HG02943 (cell line): ENCODE results near the gene DENND5B.
"Not testable (repeated sequence)": the region's sequence is repeated elsewhere in the genome, so short reads cannot be mapped to it uniquely, and the experiment has no call there.

Source experiments
- ATAC-seq: cut with Tn5 transposase; IDR thresholded peaks from one replicate; pipeline ENCODE4 v1.9.1; 2021; ENCODE audit warnings: mild to moderate bottlenecking, low read depth, moderate library complexity; ENCODE audit not compliant: unreplicated experiment

DENND5B gene

DNA sequence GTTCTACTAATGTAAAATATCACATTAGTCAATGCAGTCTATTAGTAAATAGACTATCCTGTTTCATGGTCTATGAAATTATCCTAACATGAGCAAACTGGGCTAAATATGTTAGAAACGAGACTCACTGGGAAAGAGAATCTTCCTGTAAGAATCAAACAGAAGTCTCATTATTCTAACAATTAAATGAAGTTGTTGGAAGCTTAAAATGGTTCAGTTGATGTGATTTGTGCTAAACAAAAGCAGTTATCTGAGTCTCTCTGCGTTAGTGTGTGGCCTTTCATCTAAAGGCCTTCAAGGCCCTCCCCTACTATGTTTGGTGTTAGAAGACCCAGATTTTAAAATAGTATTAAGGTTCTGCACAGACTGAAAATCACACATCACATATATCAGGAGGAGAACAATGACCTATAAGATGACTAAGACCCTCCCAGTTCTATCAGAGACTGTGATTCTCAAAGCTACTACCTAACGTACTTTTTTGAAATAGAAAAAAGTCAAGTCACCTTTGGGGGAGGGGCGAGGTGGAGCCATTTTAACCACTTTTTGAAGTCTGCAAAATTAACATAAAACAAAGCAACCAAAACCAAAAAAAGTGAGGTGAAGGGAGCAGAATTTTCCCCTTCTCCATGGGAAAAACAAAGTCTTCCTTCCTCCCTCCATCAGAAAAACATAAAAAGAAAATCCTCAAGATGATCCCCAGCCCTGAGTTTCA is 82.3 kb downstream of the DENND5B start:
- ATAC-seq: no peak

- ATAC-seq: no peak
Measured at GRCh38 chr12:31507966-31508365, 83.0 kb downstream of the DENND5B start.

GRCh38 chr12:31506515-31507306 is 84.2 kb downstream of the DENND5B start:
- ATAC-seq: no peak

DNA sequence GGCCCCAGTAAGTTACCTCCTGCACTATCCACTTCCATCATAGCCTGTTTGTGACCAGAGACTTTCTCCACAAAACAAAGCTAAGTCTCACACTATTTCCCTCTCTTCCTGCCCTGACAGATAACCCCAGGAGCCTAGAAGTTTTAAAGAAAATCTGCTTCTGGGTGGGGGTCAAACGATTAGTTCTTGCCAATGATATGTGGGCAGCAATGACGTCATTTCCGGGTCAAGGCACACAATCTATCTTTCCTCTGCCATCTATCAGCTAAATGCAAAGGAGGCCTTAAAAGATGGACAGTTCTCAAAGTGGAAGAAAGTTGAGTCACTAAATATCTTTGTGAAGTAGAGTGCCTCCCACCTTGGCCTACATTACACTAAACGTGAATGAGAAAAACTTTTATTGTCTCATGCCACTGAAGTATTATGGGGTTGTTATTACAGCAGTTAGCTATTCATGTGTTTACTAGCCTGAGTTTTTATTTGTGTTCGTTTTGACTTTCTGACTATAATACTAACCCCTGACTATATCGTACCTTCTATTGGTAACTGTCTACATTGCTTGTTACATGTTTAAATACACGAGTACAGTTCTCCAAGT is 86.2 kb downstream of the DENND5B start:
- ATAC-seq: no peak

- not testable (repeated sequence) for ATAC-seq
Measured at GRCh38 chr12:31501014-31501413, 89.9 kb downstream of the DENND5B start.

DNA sequence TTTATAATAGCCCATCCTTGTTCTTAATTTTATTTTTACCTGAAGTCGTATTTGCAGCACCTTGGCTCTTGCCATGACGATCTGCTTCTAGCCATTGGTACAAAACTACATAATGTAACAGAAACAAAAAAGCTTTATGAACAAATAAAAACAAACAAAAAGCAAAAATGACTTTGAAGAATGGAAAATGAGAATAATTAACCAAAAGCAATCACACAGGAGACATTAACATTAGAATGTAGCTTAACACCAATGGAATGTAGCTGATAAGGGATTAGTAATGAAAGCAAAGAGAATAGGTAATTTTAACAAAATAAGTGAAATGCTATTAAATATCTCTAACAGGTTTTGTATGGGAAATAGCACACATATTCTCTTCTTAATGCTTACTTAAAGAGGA is 91.4 kb downstream of the DENND5B start:
- ATAC-seq: no peak

GRCh38 chr12:31498424-31498823 is 92.5 kb downstream of the DENND5B start:
- no peak for ATAC-seq

DNA sequence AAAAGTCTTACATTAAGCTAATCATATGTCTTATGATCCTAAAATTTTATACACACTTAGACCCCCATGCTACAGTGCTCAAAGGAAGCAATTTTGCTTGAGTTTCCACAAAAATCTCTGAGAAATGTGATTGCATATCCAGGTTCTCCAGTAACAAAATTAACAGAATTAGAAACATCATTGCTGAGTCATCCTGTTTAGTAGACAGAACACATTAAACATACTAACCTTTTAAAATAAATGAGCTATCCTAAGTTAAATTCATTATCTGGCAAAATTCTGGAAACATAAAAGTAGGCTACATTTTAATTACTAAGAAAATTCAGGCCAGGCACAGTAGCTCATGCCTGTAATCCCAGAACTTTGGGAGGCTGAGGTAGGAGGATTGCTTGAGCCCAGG is 94.7 kb downstream of the DENND5B start:
- no peak for ATAC-seq

DNA sequence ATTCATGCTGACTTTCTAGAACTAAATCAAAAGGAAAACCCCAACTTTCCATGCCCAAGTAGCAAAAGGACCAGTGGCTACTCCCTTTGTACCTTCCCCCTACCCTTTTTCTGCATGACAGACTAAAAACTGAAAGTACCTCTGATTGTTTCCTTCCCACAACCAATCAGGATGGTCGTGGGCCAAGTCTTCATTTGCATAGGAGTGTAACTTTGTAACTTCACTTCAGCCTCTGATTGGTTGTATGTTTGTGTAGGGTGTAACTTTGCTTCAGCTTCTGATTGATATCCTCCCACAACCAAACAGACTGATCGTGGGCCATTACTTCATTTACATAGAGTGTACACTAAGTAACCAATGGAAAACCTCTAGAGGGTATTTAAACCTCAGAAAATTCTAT is 96.5 kb downstream of the DENND5B start:
- ATAC-seq: no peak

DNA sequence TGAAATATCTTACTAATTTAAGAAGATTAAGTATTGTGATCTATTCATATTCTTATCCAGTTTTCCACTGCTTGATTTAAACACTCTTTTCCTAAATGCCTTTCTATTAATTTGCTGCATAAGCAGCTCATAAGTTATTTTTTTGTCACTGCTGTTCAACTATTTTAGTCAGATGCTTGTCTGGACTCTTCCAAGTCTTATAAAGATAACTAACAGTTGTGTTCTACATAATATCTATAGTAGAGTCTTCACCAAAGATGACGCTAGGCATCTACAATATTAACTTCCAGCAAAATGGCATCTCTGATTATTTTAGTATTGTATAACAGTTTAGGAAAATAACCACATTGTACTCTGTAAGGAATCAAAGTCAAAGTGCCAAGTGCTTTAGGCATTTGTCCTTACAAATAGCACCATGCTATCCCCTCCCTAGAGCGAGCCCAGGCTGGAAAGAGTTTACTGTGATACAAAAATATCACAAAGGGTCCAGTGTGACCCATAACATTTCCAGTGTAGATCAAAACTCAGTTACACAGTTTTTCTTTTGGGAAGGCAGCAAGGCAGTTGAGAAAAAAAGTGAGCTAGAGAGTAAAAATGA is 98.2 kb downstream of the DENND5B start:
- ATAC-seq: no peak

DNA sequence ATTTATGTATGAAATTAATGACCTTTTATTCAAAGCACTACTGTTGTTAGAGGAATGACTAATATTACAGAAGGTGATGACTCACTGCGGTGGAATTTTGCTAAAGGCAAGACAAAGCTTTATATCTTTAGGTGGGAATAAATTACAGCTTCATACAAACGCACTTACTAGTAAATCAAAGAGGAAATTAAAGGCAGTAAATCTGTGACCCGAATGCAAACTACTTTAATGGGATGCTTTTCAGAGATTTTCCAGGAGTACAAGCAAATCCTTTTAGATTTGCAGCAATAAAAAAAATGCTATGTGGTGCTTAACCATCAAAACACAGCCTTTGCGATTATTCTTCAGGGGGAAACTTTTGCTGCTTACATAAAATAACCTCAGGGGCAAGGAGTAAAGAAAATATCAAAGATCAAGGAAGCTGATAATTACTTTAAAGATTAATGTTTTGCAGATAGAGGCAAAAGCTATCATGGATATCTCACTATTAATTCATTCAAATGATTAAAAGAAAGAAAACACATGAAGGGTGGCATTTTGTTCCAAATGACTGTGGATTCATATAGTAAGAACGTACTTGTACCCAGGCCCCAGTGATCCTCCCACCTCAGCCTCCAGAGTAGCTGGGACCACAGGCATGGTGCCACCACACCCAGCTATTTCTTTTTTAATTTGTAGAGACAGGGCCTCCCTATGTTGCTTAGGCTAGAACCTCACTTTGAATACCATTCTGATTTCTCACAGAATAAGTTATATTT is 98.9 kb downstream of the DENND5B start:
- ATAC-seq: no peak

- ATAC-seq: no peak
Measured at GRCh38 chr12:31491241-31491794, 99.6 kb downstream of the DENND5B start.

DNA sequence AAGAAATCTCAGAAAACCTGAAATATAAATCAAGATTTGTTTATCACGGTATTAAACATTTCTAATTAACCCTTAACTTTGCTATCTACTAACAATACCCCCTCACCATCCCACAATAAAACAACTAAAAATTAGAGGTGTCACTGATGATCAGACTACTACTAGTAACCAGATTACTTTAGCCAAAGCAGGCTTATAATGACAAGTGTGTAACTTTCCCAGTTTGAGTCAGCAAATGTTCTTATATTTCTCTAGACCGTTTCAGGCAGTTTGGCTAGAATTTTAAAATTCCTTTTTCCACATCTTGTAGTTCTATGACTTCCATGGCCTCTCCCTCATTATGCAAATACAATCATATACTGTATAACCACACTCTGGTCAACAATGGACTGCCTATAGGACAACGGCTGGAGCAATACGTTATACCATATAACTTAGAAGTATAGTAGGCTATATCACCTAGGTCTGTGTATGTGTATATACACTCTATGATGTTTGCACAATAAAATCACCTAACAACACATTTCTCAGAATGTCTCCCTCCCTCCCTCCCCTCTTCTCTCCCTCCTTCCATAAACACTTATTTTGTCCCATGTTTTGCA is 102.1 kb downstream of the DENND5B start:
- ATAC-seq: no peak

GRCh38 chr12:31485571-31485970 is 105.4 kb downstream of the DENND5B start:
- no peak for ATAC-seq

DNA sequence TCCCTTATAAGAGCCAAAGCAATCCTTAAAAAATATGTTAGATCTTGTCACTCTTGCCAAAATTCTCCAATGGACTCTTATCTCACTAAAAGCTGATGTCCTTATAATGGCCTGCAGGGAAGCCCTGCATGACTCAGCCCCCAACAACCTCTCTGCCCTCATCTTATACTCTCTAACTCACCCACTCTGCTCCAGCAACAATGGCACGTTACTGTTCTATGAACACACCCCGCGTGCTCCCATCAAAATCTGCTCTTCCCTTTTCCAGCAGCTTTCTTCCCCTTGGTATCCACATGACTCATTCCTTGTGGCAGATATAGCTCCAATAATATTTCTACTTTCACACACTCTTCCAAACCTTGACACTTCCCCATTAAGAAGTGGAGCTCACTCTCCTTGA is 108.1 kb downstream of the DENND5B start:
- no peak for ATAC-seq

- ATAC-seq: no peak
Measured at GRCh38 chr12:31481415-31481814, 109.5 kb downstream of the DENND5B start.

- ATAC-seq: no peak
Measured at GRCh38 chr12:31479516-31480210, 111.3 kb downstream of the DENND5B start.

DNA sequence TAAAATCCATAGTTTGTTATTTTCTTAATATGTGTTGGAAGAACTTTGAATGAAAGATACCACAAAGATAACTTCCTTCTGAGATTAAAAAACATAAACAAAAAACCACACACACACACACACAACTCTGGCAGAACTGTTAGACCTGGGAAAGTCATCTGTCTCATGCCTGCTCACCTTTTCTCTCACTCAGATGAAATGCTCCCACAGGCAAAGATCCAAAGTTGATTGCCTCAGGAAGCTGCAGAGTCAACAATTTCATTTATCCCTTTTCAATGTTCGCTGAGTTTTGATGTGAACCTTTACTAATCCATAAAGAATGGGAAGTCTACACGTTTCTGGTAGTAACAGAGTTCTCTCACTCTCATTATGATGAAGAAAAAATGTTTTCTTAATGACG is 112.0 kb downstream of the DENND5B start:
- ATAC-seq: no peak

- no peak for ATAC-seq
Measured at GRCh38 chr12:31478425-31478824, 112.5 kb downstream of the DENND5B start.
